Chondrocyte (in vitro differentiated cells): Measurements from ENCODE around the gene SPTLC3. TPM values are rescaled to one million over a fixed set of nuclear protein-coding genes. Genes with fewer than 3 reads are reported as not detected.

Experiments
- DNase-seq: peaks from one replicate; pipeline ENCODE4 v3.0.0; 2021; ENCODE audit warnings: mixed read lengths, low spot score
- H3K27ac Mint-ChIP-seq: one replicate; pipeline ENCODE4 v1.8.0; 2021; ENCODE audit warnings: mild to moderate bottlenecking, moderate library complexity, mixed read lengths; ENCODE audit not compliant: unreplicated experiment
- H3K27me3 Mint-ChIP-seq: 2 replicates; pipeline ENCODE4 v1.8.0; 2021; ENCODE audit warnings: low read depth, mixed read lengths
- H3K36me3 Mint-ChIP-seq: 2 replicates; pipeline ENCODE4 v1.8.0; 2021; ENCODE audit warnings: low read depth, mixed read lengths
- H3K4me1 Mint-ChIP-seq: 2 replicates; pipeline ENCODE4 v1.8.0; 2021; ENCODE audit warnings: low read depth, mild to moderate bottlenecking, mixed read lengths
- H3K4me3 Mint-ChIP-seq: one replicate; pipeline ENCODE4 v1.8.0; 2021; ENCODE audit warnings: mild to moderate bottlenecking, moderate library complexity, mixed read lengths; ENCODE audit not compliant: unreplicated experiment
- H3K9me3 Mint-ChIP-seq: 2 replicates; pipeline ENCODE4 v1.8.0; 2021; ENCODE audit warnings: low read depth, mixed read lengths
- CTCF ChIP-seq: fragments of 200-600 bp; sonication (generic); IDR thresholded peaks from 2 replicates; pipeline ENCODE4 v1.5.0; 2021; ENCODE audit warnings: antibody characterized with exemption, mild to moderate bottlenecking, moderate library complexity
- total RNA-seq: library from RNA; stranded (reverse); gene quantifications from 3 replicates; pipeline ENCODE4 v1.2.1, GENCODE V29; 2021

Gene SPTLC3
- total RNA-seq, 1 donor from 2014 or later = 5.0 TPM

GRCh38 chr20:13119583-13119982, 110.8 kb downstream of the SPTLC3 start:
- peak; percentile 96 for TF ChIP-seq CTCF
- Mint-ChIP-seq H3K9me3 (no peaks in the 10 kb centered on the region), H3K36me3 (peaks cover 3% of the 10 kb centered on the region), H3K4me1 (no peaks in the 10 kb centered on the region), H3K27ac (no peak overlapping the region), H3K4me3 (no peak overlapping the region), H3K27me3 (no peaks in the 10 kb centered on the region)
- no peak for DNase-seq

GRCh38 chr20:13120471-13120870, 111.7 kb downstream of the SPTLC3 start:
- Mint-ChIP-seq H3K27me3 (no peaks in the 10 kb centered on the region), H3K9me3 (no peaks in the 10 kb centered on the region), H3K27ac (no peak overlapping the region), H3K4me3 (no peak overlapping the region), H3K4me1 (no peaks in the 10 kb centered on the region), H3K36me3 (peaks cover 3% of the 10 kb centered on the region)
- TF ChIP-seq CTCF = no peak
- DNase-seq = no peak

GRCh38 chr20:13121840-13122515, 113.2 kb downstream of the SPTLC3 start:
- no peak for DNase-seq
- Mint-ChIP-seq H3K4me3 (no peak overlapping the region), H3K4me1 (no peaks in the 10 kb centered on the region), H3K27me3 (no peaks in the 10 kb centered on the region), H3K36me3 (peaks cover 3% of the 10 kb centered on the region), H3K9me3 (no peaks in the 10 kb centered on the region), H3K27ac (no peak overlapping the region)
- TF ChIP-seq CTCF = no peak

- no peak for DNase-seq
- no peak overlapping the region for H3K27ac Mint-ChIP-seq
Observed at GRCh38 chr20:13125486-13125885, 116.7 kb downstream of the SPTLC3 start.

GRCh38 chr20:13128173-13128572, 119.4 kb downstream of the SPTLC3 start:
- peaks cover 6% of the 10 kb centered on the region for H3K9me3 Mint-ChIP-seq
- DNase-seq = no peak
- H3K27ac Mint-ChIP-seq = no peak overlapping the region
- H3K36me3 Mint-ChIP-seq = peaks cover 10% of the 10 kb centered on the region
- no peak for TF ChIP-seq CTCF
- H3K27me3 Mint-ChIP-seq = peaks cover 6% of the 10 kb centered on the region
- no peak overlapping the region for H3K4me3 Mint-ChIP-seq
- no peaks in the 10 kb centered on the region for H3K4me1 Mint-ChIP-seq

More at GRCh38 chr20:13125486-13125885, 116.7 kb downstream of the SPTLC3 start:
- Mint-ChIP-seq H3K4me3 (no peak overlapping the region), H3K36me3 (peaks cover 7% of the 10 kb centered on the region), H3K27me3 (no peaks in the 10 kb centered on the region), H3K9me3 (peaks cover 6% of the 10 kb centered on the region), H3K4me1 (no peaks in the 10 kb centered on the region)
- no peak for TF ChIP-seq CTCF
